Upper lobe of left lung (tissue), 6 donors: Measurements from ENCODE around the gene ATAD1. TPM values are rescaled to one million over a fixed set of nuclear protein-coding genes. Genes with fewer than 3 reads are reported as not detected.
A peak's percentile ranks its signal among the peaks of the same experiment; 100 is the strongest.
"Not testable (repeated sequence)": the region's sequence is repeated elsewhere in the genome, so short reads cannot be mapped to it uniquely, and the experiment has no call there.

Source experiments
- ATAC-seq, 2 donors: fragments of 200-7000 bp; cut with Tn5 transposase; one replicate each; pipeline ENCODE4 v1.9.1; 2022; ENCODE audit warnings: mild to moderate bottlenecking in 2 of 2, moderate library complexity in 2 of 2; ENCODE audit not compliant: low FRiP score in 2 of 2
- DNase-seq, 2 donors: peaks; one replicate each; pipeline ENCODE4 v3.0.0-alpha.2; 2019 to 2020
- H3K27ac ChIP-seq, 4 donors: fragments of 200-600 bp; sonication (generic); one replicate each; pipeline ENCODE4 v1.5.1; 2016 to 2019
- H3K27me3 ChIP-seq, 4 donors: fragments of 200-600 bp; sonication (generic); one replicate each; pipeline ENCODE4 v1.5.1; 2017 to 2019
- H3K36me3 ChIP-seq, 4 donors: fragments of 200-600 bp; sonication (generic); one replicate each; pipeline ENCODE4 v1.5.1; 2016 to 2019
- H3K4me1 ChIP-seq, 4 donors: fragments of 200-600 bp; sonication (generic); one replicate each; pipeline ENCODE4 v1.5.1; 2018 to 2019
- H3K4me3 ChIP-seq, 4 donors: fragments of 200-600 bp; sonication (generic); one replicate each; pipeline ENCODE4 v1.5.1; 2017 to 2019; ENCODE audit warnings: mild to moderate bottlenecking in 2 of 4, moderate library complexity in 1 of 4
- H3K9me3 ChIP-seq, 4 donors: fragments of 200-600 bp; sonication (generic); one replicate each; pipeline ENCODE4 v1.5.1; 2018 to 2019
- CTCF ChIP-seq, 6 experiments: fragments of 450-650 bp in 4 of 6; fragments of 200-600 bp in 2 of 6; sonication (generic) in 2 of 6; IDR thresholded peaks; one replicate each; pipeline ENCODE4 v1.5.1; 2016 to 2019; ENCODE audit warnings: antibody characterized with exemption in 6 of 6
- EP300 ChIP-seq, 4 donors: sonication (generic); formaldehyde crosslinking; IDR thresholded peaks; one replicate each; pipeline ENCODE4 v1.5.1; 2017; ENCODE audit warnings: antibody characterized with exemption in 4 of 4, control low read depth in 2 of 4
- POLR2A ChIP-seq, 4 donors: fragments of 450-650 bp; IDR thresholded peaks; one replicate each; pipeline ENCODE4 v1.5.1; 2016 to 2017; ENCODE audit warnings: antibody characterized with exemption in 4 of 4, mild to moderate bottlenecking in 2 of 4
- POLR2AphosphoS5 ChIP-seq, 2 donors: sonication (generic); formaldehyde crosslinking; IDR thresholded peaks; one replicate each; pipeline ENCODE4 v1.5.1; 2017; ENCODE audit warnings: antibody characterized with exemption in 2 of 2
- WGBS, 2 donors: methylation state at CpG; one replicate each; pipeline ENCODE4 v1.1.5; 2017 to 2018; 5-methylcytosine and 5-hydroxymethylcytosine counted together
- total RNA-seq, 6 donors: library from RNA; depleted of rRNA in 4 of 6; stranded (reverse); fragments of >200 nt in 4 of 6; gene quantifications; one replicate each; pipeline versions ENCODE4 v1.1.0 to v1.2.1, GENCODE V29; 2016 to 2021
- donor health status: DM: no; HTN: no; CAD: no; lungs with moderate emphysema.
- donor health status: DM: no; HTN: yes; CAD: no; lungs with severe emphysema.

The ATAD1 gene
- total RNA-seq, 6 donors from 2014 or later, result 6.3 to 66.9 (median 36.2) TPM

- Histone ChIP-seq H3K27me3 (no peaks in the 10 kb centered on the region), H3K27ac (no peak overlapping the region), H3K4me1 (peaks cover 0 to 10% (median 4%) of the 10 kb centered on the region in 4 donors), H3K4me3 (no peak overlapping the region), H3K9me3 (peaks cover 3 to 11% (median 8%) of the 10 kb centered on the region in 4 donors), H3K36me3 (peaks cover 0 to 20% (median 6%) of the 10 kb centered on the region in 4 donors)
- DNase-seq (no peak), ATAC-seq (no peak)
- WGBS, 2 donors, result 87 to 93% methylated on average over 2 of the region's 2 CpGs
- TF ChIP-seq EP300 (IDR thresholded peaks at IDR 0.05) (no peak), POLR2AphosphoS5 (IDR thresholded peaks at IDR 0.05) (no peak), CTCF (IDR thresholded peaks at IDR 0.05) (no peak), POLR2A (IDR thresholded peaks at IDR 0.05) (no peak)
These were observed 13.0 kb downstream of the ATAD1 start for GRCh38 chr10:87804939-87805569.

- H3K4me1 ChIP-seq, result peaks cover 0 to 10% (median 4%) of the 10 kb centered on the region in 4 donors
- H3K27me3 ChIP-seq, result no peaks in the 10 kb centered on the region
- no peak for TF ChIP-seq EP300 (IDR thresholded peaks at IDR 0.05)
- TF ChIP-seq POLR2AphosphoS5 (IDR thresholded peaks at IDR 0.05), result no peak
- no peak for TF ChIP-seq CTCF (IDR thresholded peaks at IDR 0.05)
- TF ChIP-seq POLR2A (IDR thresholded peaks at IDR 0.05), result no peak
- H3K36me3 ChIP-seq, result peaks cover 0 to 16% (median 6%) of the 10 kb centered on the region in 4 donors
- H3K9me3 ChIP-seq, result peaks cover 3 to 11% (median 8%) of the 10 kb centered on the region in 4 donors
- peak overlapping the region in 3 of 4 donors; percentile 23 to 24 (median 23) for H3K27ac ChIP-seq
- DNase-seq (peak in 1 of 2 donors; percentile 21), ATAC-seq (no peak)
- no peak overlapping the region for H3K4me3 ChIP-seq
These were observed 14.2 kb downstream of the ATAD1 start for GRCh38 chr10:87803831-87804230.

- H3K4me3 ChIP-seq, result no peak overlapping the region
- 73 to 74% methylated on average over 4 of the region's 4 CpGs for WGBS, 2 donors
- DNase-seq (no peak), ATAC-seq (no peak)
- TF ChIP-seq POLR2A (IDR thresholded peaks at IDR 0.05) (no peak), CTCF (IDR thresholded peaks at IDR 0.05) (no peak), POLR2AphosphoS5 (IDR thresholded peaks at IDR 0.05) (no peak), EP300 (IDR thresholded peaks at IDR 0.05) (no peak)
- peaks cover 0 to 10% (median 4%) of the 10 kb centered on the region in 4 donors for H3K4me1 ChIP-seq
- H3K9me3 ChIP-seq, result peaks cover 3 to 11% (median 8%) of the 10 kb centered on the region in 4 donors
- no peaks in the 10 kb centered on the region for H3K27me3 ChIP-seq
- H3K36me3 ChIP-seq, result peaks cover 0 to 16% (median 6%) of the 10 kb centered on the region in 4 donors
- peak overlapping the region in 3 of 4 donors; percentile 23 to 24 (median 23) for H3K27ac ChIP-seq
These were observed 14.7 kb downstream of the ATAD1 start for GRCh38 chr10:87803328-87803727.

- not testable (repeated sequence) for ATAC-seq, H3K27me3 ChIP-seq
These were observed 16.1 kb downstream of the ATAD1 start for GRCh38 chr10:87801813-87802435.

GRCh38 chr10:87799860-87800259 lies 18.2 kb downstream of the ATAD1 start:
- DNase-seq, result no peak
- H3K4me3 ChIP-seq, result no peak overlapping the region
- peaks cover 0 to 16% (median 6%) of the 10 kb centered on the region in 4 donors for H3K36me3 ChIP-seq
- ATAC-seq, result no peak
- peaks cover 0 to 8% (median 4%) of the 10 kb centered on the region in 4 donors for H3K4me1 ChIP-seq
- TF ChIP-seq EP300 (IDR thresholded peaks at IDR 0.05) (no peak), POLR2A (IDR thresholded peaks at IDR 0.05) (no peak), CTCF (IDR thresholded peaks at IDR 0.05) (no peak), POLR2AphosphoS5 (IDR thresholded peaks at IDR 0.05) (no peak)
- no peaks in the 10 kb centered on the region for H3K27me3 ChIP-seq
- 94 to 97% methylated on average over 1 of the region's 1 CpG for WGBS, 2 donors
- H3K9me3 ChIP-seq, result peaks cover 3 to 11% (median 8%) of the 10 kb centered on the region in 4 donors
- H3K27ac ChIP-seq, result no peak overlapping the region

More at GRCh38 chr10:87801813-87802435, 16.1 kb downstream of the ATAD1 start:
- H3K9me3 ChIP-seq, result peaks cover 3 to 11% (median 8%) of the 10 kb centered on the region in 4 donors
- H3K4me3 ChIP-seq, DNase-seq, H3K27ac ChIP-seq, H3K4me1 ChIP-seq: not testable (repeated sequence)
- 93 to 100% methylated on average over 1 of the region's 1 CpG for WGBS, 2 donors
- peaks cover 0 to 16% (median 6%) of the 10 kb centered on the region in 4 donors for H3K36me3 ChIP-seq
